ENCODE results near the gene RPTOR.
"Not testable (repeated sequence)": the region's sequence is repeated elsewhere in the genome, so short reads cannot be mapped to it uniquely, and the experiment has no call there.

The RPTOR gene

GRCh38 chr17:80743181-80743771, 198.6 kb downstream of the RPTOR start:
- DNase-seq (ENCODE audit: low read depth), result no peak

- not testable (repeated sequence) for DNase-seq (ENCODE audit: low read depth)
Observed at GRCh38 chr17:80743973-80744372, 199.3 kb downstream of the RPTOR start.

GRCh38 chr17:80744725-80745124, 200.1 kb downstream of the RPTOR start:
- not testable (repeated sequence) for DNase-seq (ENCODE audit: low read depth)

- no peak for DNase-seq (ENCODE audit: low read depth)
Observed at GRCh38 chr17:80745183-80745582, 200.5 kb downstream of the RPTOR start.

GRCh38 chr17:80746262-80746935, 201.8 kb downstream of the RPTOR start:
- DNase-seq (ENCODE audit: low read depth), result no peak

- no peak for DNase-seq (ENCODE audit: low read depth)
Observed at GRCh38 chr17:80747469-80747868, 202.8 kb downstream of the RPTOR start.

- DNase-seq (ENCODE audit: low read depth), result no peak
Observed at GRCh38 chr17:80749611-80750010, 205.0 kb downstream of the RPTOR start.

GRCh38 chr17:80750263-80750662, 205.6 kb downstream of the RPTOR start:
- DNase-seq (ENCODE audit: low read depth), result no peak

- no peak for DNase-seq (ENCODE audit: low read depth)
Observed at GRCh38 chr17:80751070-80751945, 206.7 kb downstream of the RPTOR start.

- DNase-seq (ENCODE audit: low read depth), result no peak
Observed at GRCh38 chr17:80751946-80752581, 207.4 kb downstream of the RPTOR start.

GRCh38 chr17:80753685-80754345, 209.2 kb downstream of the RPTOR start:
- DNase-seq (ENCODE audit: low read depth), result no peak

GRCh38 chr17:80754846-80755245, 210.2 kb downstream of the RPTOR start:
- no peak for DNase-seq (ENCODE audit: low read depth)

- DNase-seq (ENCODE audit: low read depth), result no peak
Observed at GRCh38 chr17:80755650-80756405, 211.2 kb downstream of the RPTOR start.

GRCh38 chr17:80758481-80759376, 214.1 kb downstream of the RPTOR start:
- DNase-seq (ENCODE audit: low read depth), result no peak

- no peak for DNase-seq (ENCODE audit: low read depth)
Observed at GRCh38 chr17:80759377-80759673, 214.7 kb downstream of the RPTOR start.

GRCh38 chr17:80760511-80760911, 215.9 kb downstream of the RPTOR start:
- DNase-seq (ENCODE audit: low read depth), result no peak

GRCh38 chr17:80761110-80761871, 216.7 kb downstream of the RPTOR start:
- DNase-seq (ENCODE audit: low read depth), result peak; percentile 43

- no peak for DNase-seq (ENCODE audit: low read depth)
Observed at GRCh38 chr17:80762076-80762475, 217.4 kb downstream of the RPTOR start.

- no peak for DNase-seq (ENCODE audit: low read depth)
Observed at GRCh38 chr17:80763293-80763867, 218.7 kb downstream of the RPTOR start.
